Effector CD8-positive, alpha-beta T cell (primary cell): Measurements from ENCODE around the gene GPT2.
A peak's percentile ranks its signal among the peaks of the same experiment; 100 is the strongest.

Experiments used
- DNase-seq: peaks from one replicate; lab custom pipeline; 2025; lab: John Stamatoyannopoulos, UW

GPT2 gene

DNA sequence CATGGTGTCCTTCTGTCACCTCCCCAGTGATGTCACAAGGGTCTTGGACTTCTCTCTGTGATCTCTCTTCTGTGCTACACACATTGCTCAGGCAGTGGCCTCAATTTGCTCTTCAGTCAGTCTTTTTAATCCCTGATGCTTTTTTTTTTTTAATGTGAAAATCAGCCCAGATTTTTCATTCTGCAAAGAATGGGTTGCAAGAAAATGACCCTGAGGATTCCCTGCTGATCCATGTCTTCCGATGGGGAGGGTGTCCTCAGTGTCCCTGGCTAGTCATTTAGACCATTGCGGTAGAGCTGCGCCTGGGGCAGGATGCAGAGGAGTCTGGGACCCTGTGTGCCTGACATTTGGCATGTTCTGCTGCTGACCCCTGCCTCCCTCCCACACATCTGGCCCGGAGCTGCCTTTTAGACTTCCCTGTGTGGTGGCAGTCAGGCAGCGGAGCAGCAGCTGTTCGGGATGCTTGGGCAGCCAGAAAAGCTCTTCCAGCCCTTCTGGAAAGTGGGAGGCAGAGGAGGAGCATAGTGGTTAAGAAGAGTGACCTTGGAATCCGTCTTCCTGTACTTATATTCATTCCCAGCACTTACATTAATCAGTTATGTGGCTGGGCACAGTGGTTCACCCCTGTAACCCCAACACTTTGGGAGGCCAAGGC, 12.3 kb downstream of the GPT2 start:
- DNase-seq = no peak

DNA sequence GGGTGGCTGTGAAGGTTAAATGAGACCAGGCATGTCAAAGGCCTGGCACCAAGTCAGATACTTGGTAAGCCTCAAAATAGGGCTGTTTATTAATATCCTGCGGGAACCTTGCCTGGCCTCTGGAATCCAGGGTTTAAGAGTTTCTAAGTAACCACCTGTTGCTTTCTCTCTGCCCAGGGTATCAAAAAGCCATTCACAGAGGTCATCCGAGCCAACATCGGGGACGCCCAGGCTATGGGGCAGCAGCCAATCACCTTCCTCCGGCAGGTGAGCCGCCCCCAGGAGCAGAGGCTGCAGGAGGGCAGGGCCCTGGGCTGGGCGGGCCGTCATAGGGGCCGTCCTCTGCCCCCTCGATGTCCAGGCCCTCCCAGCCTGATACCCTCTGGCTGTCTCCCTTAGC, 13.3 kb downstream of the GPT2 start:
- no peak for DNase-seq

DNA sequence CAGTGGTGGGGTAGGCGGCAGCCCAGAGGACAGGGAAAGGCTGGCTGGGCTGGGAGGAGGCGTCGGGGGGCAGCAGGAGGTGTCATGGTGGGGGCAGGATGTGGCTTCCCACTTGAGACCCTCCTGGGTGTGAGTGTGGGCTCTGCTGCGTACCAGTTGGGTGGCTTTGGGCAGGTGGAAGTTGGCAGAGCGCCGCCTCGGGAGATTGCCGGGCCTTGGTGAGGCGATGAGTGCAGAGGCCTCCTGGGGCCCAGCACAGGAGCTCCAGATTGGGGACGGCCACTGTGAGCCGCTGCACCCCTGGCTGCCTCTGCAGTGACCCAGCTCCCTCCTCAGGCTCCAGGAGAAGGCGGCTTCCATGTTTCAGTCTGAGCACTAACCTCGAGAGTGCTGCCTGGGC, 13.8 kb downstream of the GPT2 start:
- no peak for DNase-seq

DNA sequence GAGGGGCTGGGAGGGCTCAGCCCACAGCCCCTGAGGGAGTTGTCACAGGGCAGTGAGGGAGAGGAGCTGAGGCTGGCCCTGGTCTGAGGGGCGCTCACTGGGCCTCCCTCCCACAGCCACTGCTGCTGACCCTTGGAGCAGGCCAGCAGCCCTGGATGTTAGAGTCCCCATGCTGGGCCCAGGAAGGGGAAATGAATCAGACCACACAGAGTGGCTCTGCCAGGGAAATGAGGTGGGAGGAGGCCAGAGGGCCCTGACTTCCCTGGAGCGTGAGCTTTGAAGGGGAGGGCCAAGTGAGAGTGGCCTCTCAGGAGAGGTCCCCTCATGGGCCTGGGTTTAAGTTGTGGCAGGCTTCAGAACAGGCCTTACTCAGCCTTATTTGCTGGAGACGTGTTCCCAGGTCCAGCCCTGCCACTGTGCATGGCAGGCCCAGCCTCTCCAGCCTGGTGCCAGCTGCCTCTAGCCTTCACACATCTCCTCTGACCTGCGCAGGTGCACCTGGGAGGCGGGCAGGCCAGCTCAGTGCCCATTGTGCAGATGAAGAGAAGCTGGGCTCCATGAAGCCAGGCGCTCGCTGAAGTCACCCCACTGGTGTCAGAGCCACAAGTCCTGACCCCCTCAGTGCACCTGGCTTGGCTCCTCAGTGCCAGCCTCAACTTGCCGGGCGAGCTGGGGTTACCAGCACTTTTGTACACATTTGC, 15.4 kb downstream of the GPT2 start:
- no peak for DNase-seq

DNA sequence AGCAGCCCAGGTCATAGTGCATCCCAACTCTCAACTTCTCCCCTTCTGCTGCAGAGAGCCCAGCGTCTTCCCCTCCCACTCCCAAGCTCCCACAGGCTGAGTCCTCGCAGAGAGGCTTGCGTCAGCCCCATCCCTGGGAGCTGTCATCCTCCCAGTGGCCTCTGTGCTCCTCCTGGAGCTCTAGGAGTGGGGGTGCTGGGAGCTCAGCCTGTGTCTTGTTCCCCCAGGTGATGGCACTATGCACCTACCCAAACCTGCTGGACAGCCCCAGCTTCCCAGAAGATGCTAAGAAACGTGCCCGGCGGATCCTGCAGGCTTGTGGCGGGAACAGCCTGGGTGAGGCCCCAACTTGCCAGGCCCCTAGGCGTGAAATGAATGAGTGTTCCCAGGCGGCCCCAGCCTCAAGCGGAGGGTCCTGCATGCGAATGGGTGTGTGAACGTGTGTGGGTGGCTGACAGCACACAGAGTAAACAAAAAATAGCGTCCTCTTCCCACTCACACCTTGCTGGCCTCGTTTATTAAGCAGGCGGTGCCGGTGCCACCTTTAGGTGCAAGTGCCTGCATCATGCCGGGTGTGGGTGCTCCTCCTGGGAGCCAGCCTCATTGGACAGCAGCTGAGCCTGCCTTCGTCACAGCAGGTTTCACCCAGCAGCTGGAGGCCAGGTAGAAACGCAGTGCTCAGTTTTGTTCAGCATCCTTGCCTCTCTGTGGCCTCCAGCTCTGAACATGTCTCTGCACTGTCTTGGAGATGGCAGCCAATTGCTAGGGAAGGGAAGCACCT, 16.5 kb downstream of the GPT2 start:
- DNase-seq = no peak

DNA sequence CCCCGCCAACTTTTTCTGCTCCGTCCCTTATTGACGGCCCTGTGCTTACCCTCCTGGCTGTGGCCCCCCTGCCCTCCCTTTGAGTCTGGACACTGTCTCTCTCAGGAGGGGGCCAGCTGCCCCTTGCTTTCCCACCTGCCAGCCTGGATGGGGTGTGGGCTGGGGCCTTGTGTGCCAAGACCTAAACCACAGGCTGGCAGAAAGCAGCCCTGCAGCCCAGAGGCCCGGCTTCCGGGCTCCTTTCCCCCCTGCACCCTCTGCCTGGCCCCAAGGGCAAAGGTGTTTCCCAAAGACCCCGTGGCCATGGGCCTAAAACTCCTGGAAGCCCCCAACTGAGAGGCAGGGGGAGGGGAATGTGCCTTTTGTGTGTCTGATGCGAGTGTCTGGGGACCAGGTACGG, 17.5 kb downstream of the GPT2 start:
- DNase-seq = no peak

DNA sequence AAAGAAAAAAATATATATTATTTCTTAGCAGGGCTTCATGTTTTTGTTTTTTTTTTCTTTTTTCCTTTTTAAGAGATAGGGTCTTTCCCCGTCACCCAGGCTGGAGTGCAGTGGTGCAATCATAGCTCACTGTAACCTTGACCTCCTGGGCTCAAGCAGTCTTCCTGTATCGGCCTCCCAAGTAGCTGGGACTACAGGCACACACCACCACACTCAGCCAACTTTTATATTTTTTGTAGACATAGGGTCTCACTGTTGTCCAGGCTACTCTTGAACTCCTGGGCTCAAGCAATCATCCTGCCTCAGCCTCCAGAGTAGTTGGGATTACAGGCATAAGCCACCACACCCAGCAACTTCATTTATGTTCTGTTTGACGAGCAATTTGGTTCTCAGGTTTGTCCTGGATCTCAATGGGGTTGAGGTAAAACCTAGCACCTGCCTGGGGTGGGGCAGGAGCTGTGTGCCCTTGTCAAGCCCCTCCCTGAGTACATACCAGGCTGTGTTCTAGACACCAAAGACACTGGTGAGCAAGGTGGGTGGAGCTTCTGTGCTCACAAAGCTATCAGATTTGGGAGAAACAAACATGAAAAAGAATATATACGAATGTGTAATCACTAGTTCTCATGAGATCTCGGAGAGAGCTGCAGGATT, 19.2 kb downstream of the GPT2 start:
- DNase-seq = no peak

DNA sequence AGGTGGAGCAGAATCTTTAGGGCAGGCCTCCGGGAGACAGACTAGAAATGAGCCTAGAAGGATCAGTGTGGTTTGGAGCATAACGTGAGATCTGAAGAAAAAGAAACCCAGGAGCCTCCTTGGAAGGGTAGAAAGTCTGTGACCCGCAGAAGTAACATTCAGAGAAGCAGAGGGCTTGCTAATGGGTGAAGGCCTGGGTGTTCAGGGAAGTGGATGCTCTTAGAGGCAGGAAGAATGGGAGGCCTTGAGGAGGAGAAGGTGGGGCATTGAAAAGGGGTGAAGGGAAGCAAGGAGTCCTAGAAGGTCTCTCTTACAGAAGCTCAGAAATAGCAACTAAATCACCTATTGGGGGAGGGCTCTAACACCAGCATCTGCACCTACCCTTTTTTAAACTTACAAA, 20.3 kb downstream of the GPT2 start:
- DNase-seq = no peak

DNA sequence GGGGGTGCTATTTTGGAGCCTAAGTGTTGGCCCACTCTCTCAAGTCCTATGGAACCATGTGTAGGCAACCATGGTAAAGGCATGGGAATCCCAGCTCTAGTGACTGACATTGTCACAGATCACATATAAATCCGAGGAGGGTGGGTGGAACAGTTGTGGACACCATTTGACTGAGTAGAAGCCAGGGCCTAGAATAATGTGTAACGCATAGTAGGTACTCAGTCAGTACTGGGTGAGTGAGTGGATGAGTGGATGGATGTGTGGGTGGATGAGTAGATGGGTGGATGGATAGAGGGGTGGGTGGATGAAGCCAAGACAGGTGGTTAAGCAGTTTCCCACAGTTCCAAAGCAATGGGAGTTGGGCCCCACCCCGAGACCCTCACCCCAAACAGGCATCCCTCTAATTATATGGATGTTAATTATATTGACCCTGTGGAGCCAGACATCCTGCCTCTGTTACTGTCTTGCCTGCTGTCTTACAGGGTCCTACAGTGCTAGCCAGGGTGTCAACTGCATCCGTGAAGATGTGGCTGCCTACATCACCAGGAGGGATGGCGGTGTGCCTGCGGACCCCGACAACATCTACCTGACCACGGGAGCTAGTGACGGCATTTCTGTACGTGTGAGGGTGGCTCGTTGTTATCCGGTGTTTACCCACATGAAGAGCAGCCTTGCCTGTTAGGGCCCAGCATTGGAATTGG, 22.3 kb downstream of the GPT2 start:
- DNase-seq = no peak

DNA sequence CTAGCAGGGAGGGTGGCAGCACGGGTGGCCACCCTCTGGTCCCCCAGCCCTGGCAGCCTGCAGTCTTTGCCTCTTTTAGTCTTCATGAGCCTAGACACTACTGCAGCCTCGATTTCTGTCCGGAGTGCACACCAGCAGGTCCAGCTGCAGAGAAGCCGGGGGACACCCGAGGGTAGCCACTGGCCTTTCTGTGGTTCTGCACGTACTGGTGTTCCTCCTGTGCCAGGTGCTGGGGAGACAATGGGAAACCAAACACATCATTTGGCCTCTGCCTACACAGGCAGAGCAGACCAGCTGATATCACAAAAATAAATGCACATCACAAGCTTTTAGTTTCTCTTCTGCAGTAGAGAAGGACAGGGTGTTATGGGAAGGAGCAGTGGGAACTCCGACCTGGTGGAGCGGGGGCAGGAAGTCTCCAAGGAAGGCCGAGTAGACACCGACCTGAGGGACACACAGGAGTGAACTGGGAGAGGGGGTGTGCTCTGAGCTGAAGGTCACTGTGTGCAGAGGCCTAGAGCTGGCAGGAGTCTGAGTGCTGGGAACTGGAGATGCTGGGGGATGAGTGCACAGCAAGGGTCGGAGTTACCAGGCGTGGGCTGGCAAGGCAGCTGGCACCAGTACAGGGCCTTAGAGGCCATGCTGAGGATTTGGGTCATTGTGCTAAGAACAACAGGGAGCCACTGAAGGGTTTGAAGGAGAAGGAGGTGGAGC, 23.1 kb downstream of the GPT2 start:
- DNase-seq = no peak

DNA sequence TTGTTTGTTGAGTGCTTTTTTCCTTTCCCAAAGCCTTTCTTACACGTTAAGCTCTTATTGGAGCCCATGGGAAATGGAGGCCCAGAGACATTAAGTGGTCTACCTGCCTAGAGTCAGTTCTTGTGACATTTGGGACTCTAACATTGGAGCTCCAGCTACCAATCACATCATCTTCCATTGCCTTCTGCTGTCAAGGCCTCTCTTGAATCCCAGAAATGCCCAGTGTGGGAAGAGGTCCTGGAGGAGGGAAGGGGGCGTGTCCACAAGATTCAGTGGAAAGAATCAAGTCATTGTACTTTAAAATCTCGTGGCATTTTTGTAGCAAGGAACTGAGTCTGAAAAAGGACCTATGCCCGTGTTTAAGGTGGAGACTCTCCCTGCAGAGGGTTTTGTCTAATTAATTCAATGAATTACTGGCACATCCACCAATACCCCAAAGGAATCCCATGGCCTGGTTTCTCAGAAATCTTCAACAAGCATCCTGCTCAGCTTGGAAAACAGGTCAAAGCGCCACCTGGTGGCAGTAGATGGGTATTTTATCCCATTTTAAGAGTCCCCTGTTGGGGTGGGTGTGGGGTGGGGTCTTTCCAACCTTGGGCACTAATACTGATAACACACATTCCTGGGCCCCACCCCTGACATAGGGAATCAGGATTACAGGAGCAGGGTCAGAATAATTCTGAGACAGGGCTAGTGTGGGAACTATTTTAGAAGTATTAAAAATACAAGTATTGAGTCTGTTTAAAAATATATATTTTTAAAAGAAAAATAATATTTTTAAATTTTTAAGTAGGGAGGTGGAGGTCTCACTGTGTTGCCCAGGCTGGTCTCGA, 24.6 kb downstream of the GPT2 start:
- peak; percentile 51 for DNase-seq

DNA sequence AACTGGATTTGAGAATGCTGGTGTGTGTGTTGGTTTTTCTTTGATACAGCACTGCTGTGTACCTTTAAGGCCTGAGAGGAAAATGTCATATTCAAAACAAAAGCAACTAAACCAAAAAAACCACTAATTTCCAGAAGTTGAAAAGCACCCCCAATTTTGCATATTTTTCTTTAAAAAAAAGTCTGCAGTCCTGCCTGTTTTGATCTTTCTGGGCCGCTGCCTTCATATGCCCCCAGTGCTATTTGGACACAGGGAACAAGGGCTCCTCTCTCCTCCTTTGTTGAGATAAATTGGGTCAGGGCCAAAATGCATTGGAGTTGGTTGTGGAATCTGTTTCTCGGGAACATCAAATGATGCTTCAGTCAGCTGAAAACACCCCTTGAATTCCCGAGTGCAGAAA, 26.9 kb downstream of the GPT2 start:
- no peak for DNase-seq

DNA sequence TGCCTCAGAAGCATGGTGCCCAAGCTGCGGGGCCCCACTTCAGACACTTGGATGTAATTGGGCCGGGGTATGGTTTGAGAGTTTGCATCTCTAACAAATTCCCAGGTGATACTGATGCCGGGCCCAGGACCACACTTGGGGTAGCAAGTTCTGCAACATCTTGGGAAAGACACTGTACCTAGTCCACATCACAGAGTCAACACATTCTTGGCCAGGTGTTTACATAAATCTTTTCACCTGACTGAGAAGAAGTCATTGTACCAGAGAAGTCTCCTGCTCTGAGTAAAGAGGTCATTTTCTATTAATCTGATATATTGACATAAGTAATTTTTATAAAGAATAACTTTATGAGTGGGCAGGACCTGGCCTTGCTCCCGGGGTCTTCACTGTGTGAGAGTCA, 27.5 kb downstream of the GPT2 start:
- no peak for DNase-seq

DNA sequence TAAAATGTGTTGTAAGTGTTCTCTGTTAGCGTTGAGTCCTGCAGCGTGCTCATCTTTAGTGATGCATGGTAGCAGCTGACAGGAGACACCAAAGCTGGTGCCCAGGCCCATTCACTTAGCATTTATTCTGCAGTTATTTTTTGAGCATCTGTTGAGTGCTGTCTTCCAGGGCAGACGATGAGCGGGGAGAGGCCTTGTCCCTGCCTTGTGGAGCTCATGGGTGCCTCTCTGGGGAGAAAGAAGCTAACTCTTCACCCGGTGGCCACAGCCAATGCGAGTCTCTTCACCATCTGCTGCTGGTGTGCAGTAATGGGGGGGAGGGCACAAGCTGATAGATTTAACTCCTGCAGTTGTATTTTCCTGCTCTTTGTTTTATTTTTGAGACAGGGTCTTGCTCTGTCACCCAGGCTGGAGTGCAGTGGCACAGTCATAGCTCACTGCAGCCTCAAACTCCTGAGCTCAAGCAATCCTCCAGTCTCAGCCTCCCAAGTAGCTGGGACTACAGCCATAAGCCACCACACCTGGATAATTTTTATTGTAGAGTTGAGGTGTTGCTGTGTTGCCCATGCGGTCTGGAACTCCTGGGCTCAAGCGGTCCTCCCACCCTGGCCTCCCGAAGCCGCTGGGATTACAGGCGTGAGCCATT, 30.5 kb downstream of the GPT2 start:
- no peak for DNase-seq

DNA sequence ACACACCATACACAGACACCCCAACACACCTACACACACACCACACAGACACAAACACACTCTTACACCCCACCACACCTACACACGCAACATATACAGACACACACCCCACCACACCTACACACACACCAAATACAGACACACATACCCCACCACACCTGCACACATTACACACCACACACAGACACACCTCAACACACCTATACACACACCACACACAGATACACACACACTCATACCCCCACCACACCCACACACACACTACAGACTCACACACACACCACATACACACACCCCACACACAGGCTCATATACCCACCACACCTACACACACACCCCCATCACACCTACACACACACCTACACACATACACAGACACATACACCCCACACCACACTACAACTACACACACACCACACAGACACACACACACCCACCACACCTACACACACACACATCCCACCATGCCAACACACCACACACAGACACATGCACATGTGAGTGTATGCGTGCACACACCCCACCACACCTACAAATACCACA, 31.4 kb downstream of the GPT2 start:
- DNase-seq = no peak

DNA sequence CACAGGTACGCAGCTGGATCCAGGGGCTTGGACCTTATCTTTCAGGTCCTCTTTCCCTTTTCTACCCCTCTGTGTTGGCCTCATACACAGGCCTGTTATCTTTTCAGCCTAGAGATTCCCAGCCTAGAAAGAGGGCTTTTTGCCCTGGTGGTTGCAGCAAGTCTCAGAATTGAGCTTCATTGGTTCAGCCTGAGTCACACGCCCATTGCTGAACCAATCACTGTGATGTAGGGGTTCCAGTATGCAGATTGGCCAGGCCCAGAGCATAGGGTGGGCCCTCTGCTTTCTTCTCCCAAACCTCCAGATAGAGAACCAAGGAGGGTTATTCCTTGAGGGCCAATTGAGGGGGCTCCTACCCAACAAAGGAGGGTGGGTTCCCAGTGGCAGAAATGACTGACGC, 32.8 kb downstream of the GPT2 start:
- DNase-seq = no peak

DNA sequence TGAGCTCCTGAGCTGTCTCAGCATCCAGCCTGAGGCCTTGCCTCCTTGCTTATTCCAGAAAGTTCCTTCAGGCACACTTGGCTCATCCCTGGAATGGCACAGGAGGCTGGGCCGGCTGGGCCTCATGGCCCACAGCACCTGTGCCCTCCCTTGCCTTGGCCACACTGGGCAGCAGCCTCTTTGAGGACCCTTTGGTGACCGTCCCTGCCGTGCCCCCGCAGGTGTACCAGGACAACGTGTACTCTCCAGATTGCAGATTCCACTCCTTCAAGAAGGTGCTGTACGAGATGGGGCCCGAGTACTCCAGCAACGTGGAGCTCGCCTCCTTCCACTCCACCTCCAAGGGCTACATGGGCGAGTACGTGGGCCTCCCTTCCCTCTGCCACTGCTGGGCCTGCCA, 34.2 kb downstream of the GPT2 start:
- no peak for DNase-seq

DNA sequence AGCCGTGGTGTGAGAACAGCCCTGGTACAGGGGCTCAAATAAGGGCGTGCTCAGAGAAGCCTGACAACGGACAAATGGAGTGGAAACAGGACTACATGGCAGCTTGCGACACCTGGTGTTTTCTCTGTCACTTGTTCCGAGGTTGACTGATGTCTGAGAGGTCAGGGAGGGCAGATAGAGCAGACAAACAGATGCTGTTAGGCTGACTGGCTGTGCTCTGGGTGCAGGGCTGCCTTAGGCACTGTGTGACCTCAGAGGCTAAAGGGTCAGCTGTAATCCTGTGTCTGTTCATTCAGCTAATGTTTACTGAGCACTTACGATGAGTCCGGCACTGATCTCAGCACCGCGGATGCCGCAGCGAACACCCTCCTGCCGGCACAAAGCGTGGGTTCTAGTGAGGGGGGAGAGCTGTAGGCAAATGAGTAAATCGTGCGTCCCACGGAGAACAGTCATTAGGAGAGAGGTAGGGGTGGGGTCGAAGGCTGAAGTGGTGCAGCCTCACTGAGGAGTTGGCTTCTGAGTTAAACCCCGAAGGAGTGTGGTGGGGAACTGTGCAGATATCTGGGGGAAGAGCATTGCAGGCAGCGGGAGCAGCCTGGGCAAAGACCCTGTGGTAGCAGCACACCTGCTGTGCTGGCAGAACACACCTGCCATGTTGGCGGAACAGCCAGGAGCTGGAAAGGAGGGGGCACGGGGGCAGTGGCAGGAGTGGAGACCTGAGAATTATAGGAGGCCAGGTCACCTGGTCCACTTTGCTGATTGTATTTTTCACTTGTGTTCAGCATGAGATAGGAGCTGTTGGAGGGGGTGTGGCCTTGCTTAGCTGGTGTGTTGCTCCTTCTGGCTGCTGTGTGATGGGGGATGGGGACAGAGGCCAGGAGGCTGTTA, 35.0 kb downstream of the GPT2 start:
- no peak for DNase-seq
